GDM1 (cell line): ENCODE measurements around the gene GPR61.

Source experiments
- DNase-seq: peaks from one replicate; lab custom pipeline; 2025; lab: John Stamatoyannopoulos, UW

Gene GPR61

GRCh38 chr1:109570414-109570813 is 30.7 kb downstream of the GPR61 start:
- no peak for DNase-seq

- DNase-seq, result no peak
These were observed 34.1 kb downstream of the GPR61 start for GRCh38 chr1:109573785-109574184.

GRCh38 chr1:109578947-109579443 is 39.3 kb downstream of the GPR61 start:
- no peak for DNase-seq

GRCh38 chr1:109579491-109579890 is 39.8 kb downstream of the GPR61 start:
- no peak for DNase-seq

GRCh38 chr1:109582021-109582420 is 42.3 kb downstream of the GPR61 start:
- no peak for DNase-seq

- no peak for DNase-seq
These were observed 45.1 kb downstream of the GPR61 start for GRCh38 chr1:109584766-109585165.

GRCh38 chr1:109586055-109586454 is 46.4 kb downstream of the GPR61 start:
- no peak for DNase-seq

- no peak for DNase-seq
These were observed 49.5 kb downstream of the GPR61 start for GRCh38 chr1:109589177-109589576.

GRCh38 chr1:109589679-109590078 is 50.0 kb downstream of the GPR61 start:
- no peak for DNase-seq

GRCh38 chr1:109592916-109593315 is 53.2 kb downstream of the GPR61 start:
- no peak for DNase-seq

GRCh38 chr1:109595531-109595930 is 55.9 kb downstream of the GPR61 start:
- DNase-seq, result no peak
